HCEC 1CT (cell line): ENCODE data around the gene BRCA2.
A peak's percentile ranks its signal among the peaks of the same experiment; 100 is the strongest.

ENCODE experiments used
- DNase-seq: peaks from one replicate; pipeline ENCODE4 v3.0.0-alpha.2; 2017

Gene BRCA2

DNA sequence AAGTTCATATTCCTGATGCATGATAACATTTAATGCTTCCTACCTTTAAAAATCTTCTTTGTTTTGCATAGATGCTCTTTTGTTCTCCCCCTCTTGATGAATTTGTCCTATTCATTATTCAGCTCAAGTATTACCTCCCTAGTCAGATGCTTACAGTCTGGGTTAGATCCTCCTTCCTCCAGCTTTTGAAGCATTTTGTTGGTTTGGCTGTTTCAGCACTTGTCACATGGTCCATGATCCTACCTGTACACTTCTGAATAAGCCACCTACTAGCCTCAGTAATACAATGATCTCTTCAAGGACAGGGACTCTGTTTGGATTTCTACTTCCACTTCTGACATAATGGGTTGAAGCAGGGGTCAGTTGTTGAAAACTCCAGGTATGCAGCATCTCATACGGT is 75.2 kb downstream of the BRCA2 start:
- DNase-seq: no peak

DNA sequence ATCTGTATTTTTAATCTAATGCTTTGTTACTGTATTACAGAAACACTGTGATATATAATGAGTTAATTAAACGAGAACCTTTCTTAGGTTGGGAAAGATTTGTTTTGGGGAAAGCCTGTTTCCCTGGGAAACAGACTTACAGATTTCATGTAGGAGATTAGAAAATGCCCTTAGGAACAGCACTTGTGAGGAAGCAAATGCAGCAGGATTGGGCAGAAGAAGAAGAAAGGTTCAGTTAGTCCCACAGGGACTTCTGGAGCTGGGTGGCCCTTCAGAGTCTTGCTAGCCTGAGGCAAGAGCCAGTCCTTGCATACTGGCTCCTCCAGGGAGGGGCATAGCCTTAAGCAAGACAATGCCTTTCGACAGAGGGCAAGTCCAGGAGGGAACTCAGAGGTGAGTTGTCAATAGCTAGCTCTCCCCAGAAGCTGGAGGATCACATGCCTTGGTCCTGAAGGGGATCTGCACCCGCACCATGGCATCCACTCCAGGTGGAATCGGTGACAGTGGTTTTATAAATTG is 75.9 kb downstream of the BRCA2 start:
- DNase-seq: no peak

- DNase-seq: no peak
Observed at GRCh38 chr13:32403108-32403507, 87.8 kb downstream of the BRCA2 start.

GRCh38 chr13:32407854-32408253 is 92.5 kb downstream of the BRCA2 start:
- no peak for DNase-seq

DNA sequence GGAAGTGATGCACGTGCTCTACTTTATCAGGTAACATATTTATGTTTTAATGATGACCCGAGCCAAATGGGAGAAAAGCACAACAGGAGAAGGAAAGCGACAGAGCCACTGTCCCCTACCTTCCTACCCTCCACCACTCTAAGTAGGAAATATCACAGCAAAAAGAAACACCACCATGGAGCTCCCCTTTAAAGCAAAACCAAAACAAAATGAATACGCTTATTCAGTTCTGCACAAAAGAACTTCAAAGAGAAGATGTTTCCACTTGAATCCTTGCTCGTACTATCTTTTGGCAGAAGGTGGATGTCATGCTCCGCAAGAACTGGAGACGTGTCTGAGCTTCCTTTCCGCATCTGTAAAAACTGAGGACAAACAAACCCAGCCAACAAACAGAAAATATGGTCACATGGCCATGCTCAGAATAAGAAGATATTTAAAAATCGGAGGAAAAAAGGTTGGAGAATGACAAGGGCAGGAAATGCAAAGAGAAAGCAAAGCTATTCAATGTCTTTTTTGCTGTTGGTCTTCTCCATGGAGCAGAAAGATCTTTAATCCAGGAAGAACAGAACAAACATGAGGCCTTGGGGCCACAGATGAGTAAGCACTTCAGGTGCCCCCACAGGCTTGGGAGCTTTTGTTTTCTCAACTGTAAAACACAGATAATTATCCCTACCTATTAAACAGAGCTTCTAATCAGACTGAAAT is 93.1 kb downstream of the BRCA2 start:
- DNase-seq: no peak

- DNase-seq: no peak
Observed at GRCh38 chr13:32409001-32409313, 93.6 kb downstream of the BRCA2 start.

DNA sequence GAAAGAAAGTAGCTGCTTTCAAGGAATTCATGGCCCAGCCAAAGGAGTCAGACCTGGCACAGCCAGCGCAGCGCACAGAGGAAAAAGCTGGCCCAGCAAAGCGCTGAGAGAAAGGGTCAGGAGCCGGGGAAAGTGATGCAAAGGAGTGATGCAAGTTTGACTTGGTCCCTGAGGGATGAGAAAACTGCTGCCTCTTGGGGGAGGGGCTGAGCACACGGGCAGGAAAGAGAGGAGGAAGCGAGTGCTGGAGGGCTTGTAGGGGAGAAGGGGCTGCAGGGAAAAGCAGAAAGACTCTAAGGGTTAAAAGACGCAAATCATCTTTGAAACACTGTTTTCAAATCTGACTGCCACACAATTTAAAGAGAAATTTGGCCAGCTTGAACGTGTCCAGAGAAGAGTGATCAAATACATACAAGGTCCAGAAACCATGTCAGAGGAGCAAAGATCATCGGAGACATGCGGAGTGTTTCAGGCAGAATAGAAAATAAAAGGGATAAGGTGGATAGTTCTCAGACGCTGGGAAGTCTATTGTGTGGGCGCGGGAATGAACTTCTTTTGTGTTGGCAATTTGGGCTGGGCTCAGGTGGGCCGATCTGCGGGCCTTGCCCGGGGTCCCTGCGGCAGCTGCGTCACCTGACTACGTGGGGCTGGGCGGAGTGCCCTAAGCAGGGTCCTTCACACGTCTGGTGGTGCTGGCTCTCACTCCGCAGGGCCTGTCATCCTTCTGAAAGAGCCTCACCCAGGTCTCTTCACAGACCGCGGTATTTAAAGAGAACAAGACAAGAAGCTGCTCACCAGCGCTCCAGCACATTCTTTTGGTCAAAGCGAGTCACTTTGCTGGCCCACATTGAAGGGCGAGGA is 94.5 kb downstream of the BRCA2 start:
- no peak for DNase-seq

- no peak for DNase-seq
Observed at GRCh38 chr13:32413284-32413683, 98.0 kb downstream of the BRCA2 start.

- no peak for DNase-seq
Observed at GRCh38 chr13:32414580-32414979, 99.3 kb downstream of the BRCA2 start.

- DNase-seq: peak; percentile 23
Observed at GRCh38 chr13:32415019-32415418, 99.7 kb downstream of the BRCA2 start.

GRCh38 chr13:32417995-32418394 is 102.7 kb downstream of the BRCA2 start:
- DNase-seq: no peak

DNA sequence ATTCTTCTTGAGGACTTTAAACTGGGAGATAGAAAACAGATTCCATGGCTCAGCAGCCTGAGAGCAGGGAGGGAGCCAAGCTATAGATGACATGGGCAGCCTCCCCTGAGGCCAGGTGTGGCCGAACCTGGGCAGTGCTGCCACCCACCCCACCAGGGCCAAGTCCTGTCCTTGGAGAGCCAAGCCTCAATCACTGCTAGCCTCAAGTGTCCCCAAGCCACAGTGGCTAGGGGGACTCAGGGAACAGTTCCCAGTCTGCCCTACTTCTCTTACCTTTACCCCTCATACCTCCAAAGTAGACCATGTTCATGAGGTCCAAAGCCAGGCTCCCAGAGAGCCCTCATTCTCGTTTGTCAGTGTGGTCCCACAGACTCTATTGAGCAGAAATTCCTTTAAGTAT is 104.6 kb downstream of the BRCA2 start:
- no peak for DNase-seq

DNA sequence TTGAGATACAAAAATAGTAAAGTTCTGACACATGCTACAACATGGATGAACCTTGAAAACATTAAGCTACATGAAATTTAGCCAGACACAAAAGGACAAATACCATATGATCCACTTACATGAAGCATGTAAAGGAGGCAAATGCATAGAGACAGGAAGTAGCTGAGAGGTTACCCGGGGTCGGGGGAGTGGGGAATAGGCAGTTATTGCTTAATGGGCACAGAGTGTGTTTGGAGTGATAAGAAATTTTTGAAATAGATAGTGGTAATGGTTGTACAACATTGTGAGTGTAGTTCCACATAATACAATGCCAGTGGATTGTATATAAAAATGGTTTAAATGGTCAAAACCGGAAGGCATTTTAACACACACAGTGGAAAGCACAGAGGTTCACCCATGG is 108.3 kb downstream of the BRCA2 start:
- DNase-seq: no peak

- no peak for DNase-seq
Observed at GRCh38 chr13:32425158-32425557, 109.8 kb downstream of the BRCA2 start.

DNA sequence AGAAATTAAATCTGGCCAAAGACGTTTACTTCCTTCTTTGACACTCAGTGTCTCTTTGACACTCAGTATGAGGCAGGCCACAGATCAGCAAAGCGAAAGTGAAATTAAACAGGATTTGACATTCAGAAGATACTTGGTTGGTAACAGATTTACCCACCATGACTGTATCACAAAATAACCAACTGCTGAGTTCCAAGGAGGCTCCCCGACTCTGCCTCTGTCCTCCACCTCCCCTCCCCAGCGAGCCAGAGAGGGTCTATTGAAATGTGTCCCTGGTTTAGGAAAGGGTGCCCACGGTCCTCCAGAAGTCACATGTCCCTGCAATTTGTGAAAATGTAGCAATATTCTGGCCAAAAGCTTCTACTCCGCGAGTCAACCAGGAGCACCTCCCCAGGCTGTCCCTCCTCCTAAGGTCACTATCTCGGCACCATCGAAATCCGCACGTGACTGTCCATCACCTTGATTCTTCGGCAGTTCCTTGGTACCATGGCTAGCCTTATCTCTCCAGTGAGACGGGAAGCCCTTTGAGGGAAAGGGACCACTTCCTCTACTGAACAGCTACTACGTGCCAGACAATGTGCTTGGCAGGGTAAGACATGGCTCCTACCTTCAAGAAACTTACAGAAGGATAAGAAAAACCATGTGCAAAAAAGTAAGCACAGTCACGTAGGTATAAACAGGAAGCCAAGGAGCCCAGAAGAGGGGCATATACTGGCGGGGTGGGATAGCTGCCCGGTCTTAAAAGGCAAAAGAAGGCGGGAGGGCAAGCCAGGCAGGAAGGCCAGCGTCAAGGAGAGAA is 111.1 kb downstream of the BRCA2 start:
- DNase-seq: no peak

- no peak for DNase-seq
Observed at GRCh38 chr13:32426990-32427851, 111.9 kb downstream of the BRCA2 start.

GRCh38 chr13:32427852-32428580 is 112.7 kb downstream of the BRCA2 start, which contains the start of gene N4BP2L1:
Gene N4BP2L1 (minus strand): TSS chr13:32428130. CDS start chr13:32428082, 48 bp downstream.
- no peak for DNase-seq

- no peak for DNase-seq
Observed at GRCh38 chr13:32428581-32429432, 113.5 kb downstream of the BRCA2 start.

DNA sequence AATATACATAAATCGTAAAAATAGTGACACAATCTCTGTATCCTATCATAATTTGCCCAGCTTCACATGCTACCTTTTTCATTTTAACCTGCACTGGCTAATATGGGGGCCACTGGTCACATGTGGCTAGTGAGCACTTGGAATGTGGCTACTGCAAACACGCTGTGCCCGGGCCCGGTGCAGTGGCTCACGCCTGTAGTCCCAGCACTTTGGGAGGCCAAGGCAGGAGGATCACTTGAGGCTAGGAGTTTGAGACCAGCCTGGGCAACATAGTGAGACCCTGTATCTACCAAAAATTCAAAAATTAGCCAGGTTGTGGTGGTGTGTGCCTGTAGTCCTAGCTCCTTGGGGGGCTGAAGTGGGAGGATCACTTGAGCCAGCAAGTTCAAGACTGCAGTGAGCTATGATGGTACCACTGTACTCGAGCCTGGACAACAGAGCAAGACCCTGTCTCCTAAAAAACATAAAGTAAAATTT is 114.2 kb downstream of the BRCA2 start:
- DNase-seq: no peak

DNA sequence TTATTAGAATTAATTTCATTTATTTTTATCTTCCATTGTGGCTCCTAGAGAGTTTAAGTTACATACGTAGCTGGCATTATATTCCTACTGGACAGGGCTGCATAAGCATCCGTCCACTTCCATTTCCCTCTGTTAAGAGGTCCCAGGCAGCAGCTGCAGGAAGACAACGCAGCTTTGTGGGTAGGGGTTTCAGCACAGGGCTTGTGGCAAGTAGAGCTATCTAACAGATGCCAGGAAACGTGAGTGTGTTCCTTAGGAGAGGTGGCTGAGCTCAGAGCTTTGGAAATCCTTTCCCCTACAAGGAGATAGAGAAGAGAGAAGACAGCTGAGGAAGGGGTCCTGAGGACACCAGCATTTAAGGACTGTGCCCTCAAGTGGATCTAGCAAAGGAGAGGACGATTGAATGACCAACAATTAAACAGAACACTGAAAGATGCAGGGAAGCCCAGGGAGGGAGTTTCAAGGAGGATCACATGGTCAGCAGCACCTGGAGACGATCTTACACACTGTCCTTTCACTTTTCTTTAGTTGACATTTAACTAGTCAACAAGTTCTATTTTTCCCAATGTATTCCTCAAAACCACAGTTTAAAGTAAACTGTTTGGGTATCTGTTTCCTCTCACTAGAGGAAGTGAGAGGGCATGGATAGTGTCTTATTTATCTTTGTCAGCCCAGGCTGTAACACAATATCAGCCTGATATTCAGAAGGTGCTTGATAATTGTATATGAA is 114.9 kb downstream of the BRCA2 start:
- no peak for DNase-seq
